GM12873 (cell line): ENCODE results near the gene SEC14L1.

ENCODE experiments used
- CTCF ChIP-seq: IDR thresholded peaks from 2 replicates; pipeline ENCODE4 v1.5.1; 2012; ENCODE audit warnings: low read depth, mild to moderate bottlenecking, moderate library complexity, low read length, control low read depth; ENCODE audit not compliant: insufficient read depth; ENCODE audit errors: missing control alignments

The SEC14L1 gene

GRCh38 chr17:77254951-77255825 is 114.4 kb downstream of the SEC14L1 start:
- no peak for TF ChIP-seq CTCF

- TF ChIP-seq CTCF, result peak; percentile 11
These were observed 115.9 kb downstream of the SEC14L1 start for GRCh38 chr17:77256710-77257109.

- no peak for TF ChIP-seq CTCF
These were observed 116.4 kb downstream of the SEC14L1 start for GRCh38 chr17:77257169-77257568.

- TF ChIP-seq CTCF, result no peak
These were observed 117.1 kb downstream of the SEC14L1 start for GRCh38 chr17:77257596-77258458.

- no peak for TF ChIP-seq CTCF
These were observed 117.9 kb downstream of the SEC14L1 start for GRCh38 chr17:77258638-77259037.

GRCh38 chr17:77264617-77265230 is 124.0 kb downstream of the SEC14L1 start:
- TF ChIP-seq CTCF, result no peak

- TF ChIP-seq CTCF, result no peak
These were observed 125.4 kb downstream of the SEC14L1 start for GRCh38 chr17:77266213-77266612.
